Prostate gland (tissue), 1 donor: Measurements from ENCODE around the gene FGF12.

Experiments
- POLR2A ChIP-seq: fragments of 450-650 bp; IDR thresholded peaks from one replicate; pipeline ENCODE4 v1.6.1; 2016; ENCODE audit warnings: antibody characterized with exemption, mild to moderate bottlenecking
- POLR2AphosphoS5 ChIP-seq: sonication (generic); formaldehyde crosslinking; IDR thresholded peaks from one replicate; pipeline ENCODE4 v1.6.1; 2017; ENCODE audit warnings: antibody characterized with exemption

GRCh38 chr3:192366916-192367315, 360.4 kb downstream of the FGF12 start:
- TF ChIP-seq POLR2A (no peak), POLR2AphosphoS5 (no peak)
